ENCODE data around the gene PSTPIP1. TPM values are rescaled to one million over a fixed set of nuclear protein-coding genes. Genes with fewer than 3 reads are reported as not detected.

The PSTPIP1 gene
- polyA plus RNA-seq, 1 donor (not counting 4 experiments of a cell fraction or from before 2014, with no cell fraction given), result 9.6 TPM

DNA sequence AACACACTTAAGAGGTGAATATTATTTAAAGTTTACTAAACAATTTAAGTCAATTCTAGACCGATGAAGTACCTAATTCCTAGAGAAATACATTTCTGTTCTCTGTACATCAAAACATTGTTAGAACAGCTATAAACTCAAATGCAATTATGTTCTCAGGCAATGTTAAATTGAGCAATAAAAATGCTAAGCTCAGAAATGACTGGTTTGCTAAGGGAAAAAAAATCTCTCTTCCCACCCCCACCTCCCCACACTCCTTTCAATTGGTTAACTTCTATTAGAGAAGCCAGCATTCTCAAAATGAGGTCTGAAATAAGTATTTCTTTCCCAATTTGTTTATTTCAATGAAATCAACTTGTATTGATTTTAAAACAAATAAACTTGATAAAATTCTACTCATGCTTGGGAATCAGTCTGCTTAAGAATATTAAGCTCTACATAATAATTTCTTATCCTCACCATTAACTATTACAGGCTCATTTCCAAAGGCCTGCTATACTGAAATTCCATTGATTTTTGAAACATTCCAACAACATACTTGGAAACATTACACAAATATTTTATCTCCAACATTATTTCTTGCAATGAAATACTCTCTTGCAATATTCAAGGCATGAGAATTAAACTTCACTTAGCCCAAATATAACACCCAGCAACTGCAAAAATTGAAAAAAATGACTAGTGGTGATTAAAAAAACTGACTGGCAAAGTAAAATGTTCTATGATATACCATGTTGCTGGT, 53.4 kb downstream of the PSTPIP1 start:
- Histone ChIP-seq H3K4me2 (ENCODE audit: control insufficient read depth, extremely low read depth, insufficient read depth, low read depth, low read length) (no peak overlapping the region), H3K9ac (ENCODE audit: control insufficient read depth, extremely low read depth, insufficient read depth, low read length) (no peak overlapping the region), H3K27ac (ENCODE audit: control insufficient read depth, insufficient read depth, low read length) (no peak overlapping the region), H3K27me3 (ENCODE audit: control insufficient read depth, extremely low read depth, insufficient read depth, low read length) (no peaks in the 10 kb centered on the region), H3K9me3 (ENCODE audit: control insufficient read depth, low read depth, low read length) (no peaks in the 10 kb centered on the region), H3K4me1 (ENCODE audit: control insufficient read depth, extremely low read depth, insufficient read depth, low read length) (no peaks in the 10 kb centered on the region), H3K9me1 (ENCODE audit: control insufficient read depth, extremely low read depth, insufficient read depth, low read length) (peaks cover 2% of the 10 kb centered on the region), H2AFZ (ENCODE audit: control insufficient read depth, low read length) (no peak overlapping the region), H3K36me3 (ENCODE audit: control insufficient read depth in 2 of 2, extremely low read depth in 1 of 2, insufficient read depth in 2 of 2, low read length in 2 of 2) (peaks cover 6 to 11% of the 10 kb centered on the region in 2 experiments), H3K79me2 (ENCODE audit: control insufficient read depth, insufficient read depth, low read length) (no peaks in the 10 kb centered on the region), H3K4me3 (ENCODE audit: control insufficient read depth in 2 of 3, extremely low read depth in 1 of 3, insufficient read depth in 2 of 3, low read depth in 1 of 3, low read length in 3 of 3) (no peak overlapping the region), H4K20me1 (ENCODE audit: control insufficient read depth, extremely low read depth, insufficient read depth, low read length) (no peaks in the 10 kb centered on the region)
- DNase-seq (ENCODE audit: low read depth, low spot score) (no peak), FAIRE-seq (no peak)
- dilution Hi-C loops (cut with MboI; ENCODE audit: extremely low pct_ligation_motif_present, low sequenced_read_pairs), result no loop called here
- no peak for TF ChIP-seq EZH2 (IDR thresholded peaks at IDR 0.05; ENCODE audit: low read length)
- no peak for TF ChIP-seq CTCF (optimal IDR thresholded peaks at IDR 0.05 in 1 of 3, IDR thresholded peaks at IDR 0.05 in 1 of 3, conservative IDR thresholded peaks at IDR 0.05 in 1 of 3; ENCODE audit: extremely low read depth in 1 of 3, insufficient read depth in 2 of 3, low read length in 3 of 3)

GRCh38 chr15:77052556-77052955, 57.6 kb downstream of the PSTPIP1 start:
- DNase-seq (ENCODE audit: low read depth, low spot score) (no peak), FAIRE-seq (no peak)
- Histone ChIP-seq H3K36me3 (ENCODE audit: control insufficient read depth in 2 of 2, extremely low read depth in 1 of 2, insufficient read depth in 2 of 2, low read length in 2 of 2) (peaks cover 1 to 4% of the 10 kb centered on the region in 2 experiments), H3K27me3 (ENCODE audit: control insufficient read depth, extremely low read depth, insufficient read depth, low read length) (no peaks in the 10 kb centered on the region), H3K4me2 (ENCODE audit: control insufficient read depth, extremely low read depth, insufficient read depth, low read depth, low read length) (no peak overlapping the region), H4K20me1 (ENCODE audit: control insufficient read depth, extremely low read depth, insufficient read depth, low read length) (no peaks in the 10 kb centered on the region), H3K9me1 (ENCODE audit: control insufficient read depth, extremely low read depth, insufficient read depth, low read length) (no peaks in the 10 kb centered on the region), H3K9me3 (ENCODE audit: control insufficient read depth, low read depth, low read length) (no peaks in the 10 kb centered on the region), H3K9ac (ENCODE audit: control insufficient read depth, extremely low read depth, insufficient read depth, low read length) (no peak overlapping the region), H2AFZ (ENCODE audit: control insufficient read depth, low read length) (no peak overlapping the region), H3K4me1 (ENCODE audit: control insufficient read depth, extremely low read depth, insufficient read depth, low read length) (no peaks in the 10 kb centered on the region), H3K4me3 (ENCODE audit: control insufficient read depth in 2 of 3, extremely low read depth in 1 of 3, insufficient read depth in 2 of 3, low read depth in 1 of 3, low read length in 3 of 3) (no peak overlapping the region), H3K79me2 (ENCODE audit: control insufficient read depth, insufficient read depth, low read length) (no peaks in the 10 kb centered on the region), H3K27ac (ENCODE audit: control insufficient read depth, insufficient read depth, low read length) (no peak overlapping the region)
- no peak for TF ChIP-seq CTCF (optimal IDR thresholded peaks at IDR 0.05 in 1 of 3, IDR thresholded peaks at IDR 0.05 in 1 of 3, conservative IDR thresholded peaks at IDR 0.05 in 1 of 3; ENCODE audit: extremely low read depth in 1 of 3, insufficient read depth in 2 of 3, low read length in 3 of 3)
- TF ChIP-seq EZH2 (IDR thresholded peaks at IDR 0.05; ENCODE audit: low read length), result no peak
- dilution Hi-C loops (cut with MboI; ENCODE audit: extremely low pct_ligation_motif_present, low sequenced_read_pairs), result no loop called here
